GM10266 (cell line): ENCODE measurements around the gene RNF157.
"Not testable (repeated sequence)": the region's sequence is repeated elsewhere in the genome, so short reads cannot be mapped to it uniquely, and the experiment has no call there.

Experiments used
- DNase-seq: peaks from one replicate; pipeline ENCODE4 v3.0.0; 2012; ENCODE audit errors: extremely low spot score
- CTCF ChIP-seq: IDR thresholded peaks from 2 replicates; pipeline ENCODE4 v1.5.1; 2012; ENCODE audit warnings: mild to moderate bottlenecking, low read depth; ENCODE audit not compliant: control insufficient read depth, insufficient read depth; ENCODE audit errors: missing control alignments

The RNF157 gene

GRCh38 chr17:76233588-76234353 lies 6.5 kb downstream of the RNF157 start:
- no peak for DNase-seq
- TF ChIP-seq CTCF: no peak

- DNase-seq: no peak
- TF ChIP-seq CTCF: no peak
These were observed 8.0 kb downstream of the RNF157 start for GRCh38 chr17:76232342-76232741.

GRCh38 chr17:76226749-76227148 lies 13.5 kb downstream of the RNF157 start:
- DNase-seq: not testable (repeated sequence)

- not testable (repeated sequence) for DNase-seq
These were observed 14.8 kb downstream of the RNF157 start for GRCh38 chr17:76225373-76226086.

- TF ChIP-seq CTCF: no peak
- DNase-seq: no peak
These were observed 16.5 kb downstream of the RNF157 start for GRCh38 chr17:76223802-76224201.

GRCh38 chr17:76219670-76220383 lies 20.5 kb downstream of the RNF157 start:
- no peak for TF ChIP-seq CTCF
- DNase-seq: no peak

GRCh38 chr17:76217081-76217480 lies 23.2 kb downstream of the RNF157 start:
- DNase-seq: no peak
- no peak for TF ChIP-seq CTCF

GRCh38 chr17:76213491-76213890 lies 26.8 kb downstream of the RNF157 start:
- DNase-seq: no peak
- TF ChIP-seq CTCF: no peak
